IPS-NIHi7 (cell line): ENCODE measurements around the gene MEIKIN.

ENCODE experiments used
- DNase-seq: peaks from one replicate; pipeline ENCODE4 v3.0.0; 2012; ENCODE audit warnings: mixed read lengths; ENCODE audit errors: extremely low spot score

Gene MEIKIN, protein sequence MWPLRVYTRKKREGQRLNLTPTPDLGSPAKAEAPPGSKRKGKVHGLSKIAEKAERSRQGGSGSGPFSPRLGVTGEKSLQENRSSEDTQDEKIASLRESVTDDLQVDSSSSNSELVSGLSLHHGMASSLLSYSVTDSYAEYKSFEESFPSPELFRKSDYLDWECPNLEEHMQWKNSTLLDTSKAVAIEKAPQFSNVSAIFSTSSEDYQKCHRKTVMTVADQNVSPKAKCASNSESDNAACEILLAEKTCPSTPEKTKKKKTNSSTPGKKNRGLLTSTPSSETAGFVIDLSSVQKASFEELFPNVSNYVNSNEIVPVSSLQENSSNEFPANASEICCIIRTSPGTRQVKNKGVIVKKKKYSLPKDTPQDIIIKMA

DNA sequence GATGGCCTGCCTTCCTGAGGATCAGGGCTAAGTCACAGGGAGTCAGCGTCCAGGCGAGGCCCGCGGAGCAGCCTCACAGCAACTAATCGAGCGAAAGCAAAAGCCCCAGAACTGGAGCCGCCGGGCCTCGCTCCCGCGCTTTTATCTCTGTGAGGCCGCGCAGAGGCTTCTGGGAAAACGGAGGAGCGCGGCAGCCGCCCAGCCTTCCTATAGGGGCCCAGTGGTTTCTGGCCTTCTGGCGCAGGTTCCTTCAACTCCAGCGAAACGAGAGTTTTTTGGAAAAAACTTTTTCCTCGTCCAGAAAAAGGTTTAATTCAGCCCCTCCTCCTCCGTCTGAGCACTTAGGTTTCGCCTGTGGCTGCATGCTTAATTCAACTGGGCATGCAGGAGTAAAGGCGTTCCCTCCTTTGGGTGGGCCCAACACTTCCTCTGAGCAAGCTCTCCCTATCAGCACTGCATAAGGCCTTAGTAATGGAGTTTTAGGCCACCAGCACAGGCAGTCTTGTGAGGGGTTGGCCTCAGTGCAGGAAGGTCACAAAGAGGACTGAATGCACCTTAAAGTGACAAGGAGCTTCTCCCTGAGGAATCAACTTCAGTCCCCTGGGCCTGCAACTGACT is at the start of gene MEIKIN:
MEIKIN (minus strand) TSS at position 113 of the 618 bp plus-strand sequence. CDS start 158 bp downstream, outside the sequence.
- DNase-seq, result no peak

DNA sequence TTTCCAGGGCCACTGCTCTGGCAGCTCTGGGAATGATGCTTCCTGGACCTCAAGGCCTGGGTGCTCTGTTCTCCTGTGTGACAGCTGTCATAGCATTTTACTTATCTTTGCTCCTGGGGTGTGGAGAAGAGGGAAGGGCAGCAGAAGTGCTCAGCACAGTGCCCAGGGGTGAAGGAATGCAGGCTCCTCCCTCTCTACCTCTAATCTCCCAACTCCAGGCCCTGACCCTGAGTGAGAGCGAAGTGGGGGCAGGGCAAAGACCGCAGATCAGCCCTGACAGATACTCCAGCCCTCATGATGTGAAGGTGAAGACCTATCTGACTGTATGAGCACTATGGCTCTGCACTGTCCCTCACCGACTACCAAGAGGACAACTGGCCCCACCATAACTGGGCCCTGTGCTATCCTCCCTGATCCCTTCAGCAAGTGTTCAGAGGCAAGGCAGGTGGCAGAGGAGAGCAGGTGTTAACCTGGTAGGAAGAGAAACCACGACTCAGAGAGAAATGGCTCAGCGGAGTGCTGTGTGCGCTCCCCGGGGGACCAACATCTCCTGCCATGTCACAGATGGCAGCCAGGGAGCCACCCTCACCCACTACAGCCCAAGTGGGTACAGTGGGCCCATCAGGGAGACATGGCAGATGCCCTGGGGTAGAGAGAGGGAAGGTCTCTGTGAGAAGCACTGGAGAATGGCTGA is 49.2 kb upstream of the MEIKIN start:
- peak; percentile 44 for DNase-seq

DNA sequence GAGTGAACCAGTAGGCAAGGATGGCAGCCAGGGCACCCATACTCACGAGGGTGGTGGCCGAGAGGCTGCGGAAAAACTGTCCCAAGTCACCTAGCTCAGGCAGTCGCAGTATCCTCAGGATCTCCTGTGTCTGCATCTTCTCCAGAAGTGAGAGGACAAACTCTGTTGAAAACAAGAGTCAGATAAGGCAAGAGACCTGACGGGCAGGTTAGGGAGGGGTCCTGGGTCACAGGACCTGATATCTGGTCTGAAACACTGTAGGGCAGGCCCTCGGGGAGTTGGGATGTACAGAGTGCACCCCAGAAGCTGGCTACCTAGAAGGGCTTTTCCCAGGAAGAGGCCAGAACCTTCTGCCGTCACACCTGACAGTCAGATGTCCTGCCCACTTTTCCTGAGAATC is 48.6 kb upstream of the MEIKIN start:
- DNase-seq, result no peak

DNA sequence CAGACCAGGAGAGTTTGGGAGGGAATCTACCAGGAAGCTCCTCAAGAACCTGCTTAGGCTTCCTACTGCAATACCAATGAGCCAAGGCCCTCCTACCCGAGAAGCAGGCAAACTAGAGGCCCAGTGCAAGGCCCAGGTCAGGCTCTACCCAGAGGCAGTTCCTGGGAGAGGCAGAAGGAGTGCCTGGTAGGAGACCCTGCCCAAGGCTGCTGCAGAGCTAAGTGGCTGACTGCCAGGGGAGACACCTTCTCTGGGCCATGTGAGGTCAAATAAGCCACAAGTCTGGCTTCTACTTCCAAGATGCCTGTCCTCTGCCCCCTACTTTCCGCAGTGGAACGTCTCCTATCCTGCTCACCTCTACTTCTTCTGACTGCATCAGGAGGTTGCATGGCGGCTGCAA is 48.2 kb upstream of the MEIKIN start:
- DNase-seq, result no peak

DNA sequence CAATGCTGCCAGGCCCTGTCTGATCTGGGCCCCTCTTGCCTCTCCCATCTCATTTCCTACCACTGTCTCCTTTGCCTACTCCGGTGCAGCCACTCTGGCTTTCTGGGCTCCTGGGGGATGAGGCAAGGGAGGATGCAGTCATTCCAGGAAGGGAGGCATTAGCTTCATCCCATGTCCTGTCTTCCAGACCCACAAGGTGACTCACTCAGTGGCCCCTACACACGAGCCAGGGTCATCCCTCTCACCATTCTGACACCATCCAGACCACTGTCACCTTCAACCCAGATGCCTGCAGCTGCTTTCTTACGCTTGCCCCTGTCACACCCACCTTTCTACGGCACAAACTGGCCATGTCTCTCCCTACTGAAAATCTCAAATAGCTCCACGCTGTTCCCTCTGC is 46.9 kb upstream of the MEIKIN start:
- no peak for DNase-seq

DNA sequence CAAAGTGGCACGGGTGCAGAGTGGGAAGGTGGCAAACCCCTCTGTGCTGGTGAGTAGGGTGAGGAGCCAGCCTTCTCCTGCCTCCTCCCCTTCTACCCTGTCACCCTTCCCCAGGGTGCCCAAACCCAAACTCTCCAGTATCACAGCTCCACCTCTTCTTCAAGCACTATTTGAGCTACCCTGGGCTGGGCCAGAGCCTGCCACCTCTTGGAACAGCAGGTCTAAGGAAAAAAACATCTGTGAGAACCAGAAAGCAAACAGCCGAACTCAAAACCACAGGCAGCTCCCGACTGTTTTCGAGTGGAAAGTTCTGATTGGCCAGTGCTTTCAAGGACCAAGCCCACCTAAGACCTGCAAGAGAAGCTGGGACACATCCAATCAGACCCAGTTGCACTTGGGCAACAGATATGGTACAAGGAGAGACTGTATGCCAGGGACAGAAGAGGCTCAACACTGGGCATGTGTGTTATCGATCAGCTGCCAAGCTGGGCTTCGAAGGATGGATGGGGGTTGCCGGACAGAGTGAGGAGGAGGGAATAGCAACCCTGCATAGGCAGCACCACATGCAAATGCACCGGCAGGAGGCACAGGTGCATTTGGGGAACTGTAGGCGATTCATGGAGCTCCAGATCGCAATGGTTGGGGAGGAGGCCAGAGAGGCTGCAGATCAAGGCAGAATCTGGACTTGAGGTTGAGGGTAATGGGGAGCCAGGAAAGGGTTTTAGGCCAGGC is 46.3 kb upstream of the MEIKIN start:
- DNase-seq, result no peak

DNA sequence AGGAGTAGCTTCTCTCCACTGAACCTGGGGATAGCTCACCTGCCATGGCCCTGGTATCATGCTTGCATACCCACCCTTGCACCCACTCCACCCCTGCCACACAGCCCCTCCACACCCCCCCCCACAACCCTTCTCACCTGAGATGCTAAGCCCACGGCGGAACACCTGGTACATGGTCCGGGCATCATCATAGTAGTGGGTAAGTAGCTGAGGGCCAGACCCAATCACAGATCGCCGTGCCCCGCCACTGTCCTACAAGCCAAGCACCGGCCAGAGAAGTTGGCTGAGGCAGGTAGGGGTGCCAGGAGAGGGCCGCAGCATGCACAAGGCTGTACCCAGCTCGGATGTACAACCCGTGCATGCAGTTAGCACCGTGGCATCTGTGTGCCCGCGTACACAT is 45.3 kb upstream of the MEIKIN start:
- DNase-seq, result no peak

DNA sequence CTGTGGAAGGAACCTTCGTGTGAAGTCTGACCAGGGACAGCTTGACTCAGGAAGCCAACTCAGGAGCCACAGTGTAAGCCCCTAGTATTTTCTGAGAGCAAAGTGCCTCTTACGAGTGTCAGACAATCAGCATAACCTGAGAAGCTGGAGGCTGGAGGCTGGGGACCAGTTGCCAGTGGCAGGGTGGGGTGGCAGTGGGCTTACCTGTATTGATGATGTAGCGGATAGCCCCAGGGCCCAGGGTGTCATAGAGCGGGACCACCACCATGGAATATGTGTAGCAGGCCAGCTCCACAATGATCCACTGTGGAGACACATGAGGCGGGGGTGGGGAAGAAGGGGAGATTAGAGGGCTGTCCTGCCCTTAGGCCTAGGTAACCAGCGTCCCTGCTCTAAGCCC is 43.1 kb upstream of the MEIKIN start:
- no peak for DNase-seq

DNA sequence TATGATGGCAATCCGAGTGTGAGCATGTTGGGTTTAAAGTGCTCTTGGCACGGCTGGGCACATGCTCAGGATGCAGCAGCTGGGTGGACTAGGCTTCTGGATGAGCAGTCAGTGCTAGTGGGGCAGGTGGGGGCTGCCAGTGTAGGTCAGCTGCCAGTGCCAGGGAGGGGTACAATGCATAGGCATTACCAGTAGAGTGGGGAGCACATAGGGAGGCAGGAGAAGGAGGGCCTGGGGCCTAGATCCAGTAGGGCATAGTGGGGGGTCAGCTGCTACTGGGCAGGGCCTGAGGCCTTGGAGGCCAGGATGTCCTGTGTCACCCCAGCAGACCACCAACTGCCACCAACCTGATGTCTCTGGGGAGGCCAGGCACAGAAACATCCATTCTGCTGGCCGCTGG is 41.8 kb upstream of the MEIKIN start:
- DNase-seq, result no peak

DNA sequence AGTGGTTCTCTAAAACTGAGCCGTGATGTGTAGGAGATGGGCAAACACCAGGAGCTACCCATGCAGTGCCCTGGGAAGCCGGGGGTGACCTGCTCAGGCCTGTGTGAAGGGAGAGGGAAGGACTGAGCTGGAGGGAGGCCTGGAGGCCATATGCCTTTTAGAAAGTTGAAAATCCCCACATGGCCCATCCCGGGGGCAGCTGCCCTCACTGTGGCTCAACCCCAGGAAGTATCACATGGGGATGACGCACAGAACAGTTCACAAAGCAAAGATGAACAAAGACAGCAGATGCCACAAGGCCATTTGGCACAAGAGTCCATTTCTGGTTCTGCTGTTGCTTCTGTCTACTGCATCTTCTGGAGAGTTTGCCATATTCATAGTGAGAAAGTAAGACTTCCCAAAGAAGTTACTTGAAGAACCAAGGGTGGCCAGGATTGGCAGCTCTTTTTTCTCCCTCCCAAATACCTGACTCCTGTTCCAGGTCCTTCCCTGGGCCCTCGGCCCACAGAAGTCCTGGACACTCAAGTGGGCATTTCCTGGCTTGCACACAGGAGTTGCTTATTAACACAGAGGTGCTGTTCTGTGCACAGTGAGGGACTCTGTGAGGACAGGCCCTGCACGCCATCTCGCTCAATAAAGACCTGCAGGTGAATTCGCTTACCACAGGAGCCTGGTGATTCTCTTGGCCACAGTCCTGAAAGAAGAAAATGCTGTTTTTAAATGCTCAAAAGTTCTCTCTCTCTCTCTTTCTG is 40.9 kb upstream of the MEIKIN start:
- DNase-seq, result no peak

DNA sequence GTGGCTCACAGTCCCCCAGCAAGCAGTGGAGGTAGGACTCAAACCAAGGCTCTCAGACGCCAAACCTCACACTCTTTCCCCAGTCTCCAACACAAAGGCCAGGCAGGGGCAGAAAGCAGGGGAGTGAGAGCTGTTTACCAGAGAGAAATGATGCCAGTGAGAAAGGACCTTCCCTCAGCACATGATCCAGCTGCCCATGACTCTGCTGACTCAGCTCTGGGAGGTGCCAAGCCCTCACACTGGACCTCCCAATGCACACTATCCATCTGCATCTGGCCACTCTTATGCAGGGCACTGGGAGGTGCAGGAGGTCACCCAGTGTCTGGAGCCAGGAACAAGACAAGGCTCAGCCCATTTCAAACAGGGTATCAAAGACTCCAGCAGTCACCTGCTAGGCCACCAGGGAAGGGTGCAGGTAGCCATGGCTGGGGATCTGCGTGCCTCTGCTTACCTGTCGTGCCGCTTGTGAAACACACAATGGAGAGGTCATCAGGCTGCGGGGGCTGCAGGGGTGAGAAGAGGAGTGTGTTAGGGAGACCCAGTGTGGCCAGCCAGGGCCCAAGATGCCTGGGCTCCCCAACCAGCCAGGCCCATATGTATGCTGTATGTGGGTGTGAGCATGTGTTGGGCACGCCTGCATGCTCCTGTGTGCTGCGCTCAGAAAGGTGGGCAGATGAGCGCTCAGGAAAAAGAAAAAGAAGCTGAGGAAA is 39.6 kb upstream of the MEIKIN start:
- no peak for DNase-seq

DNA sequence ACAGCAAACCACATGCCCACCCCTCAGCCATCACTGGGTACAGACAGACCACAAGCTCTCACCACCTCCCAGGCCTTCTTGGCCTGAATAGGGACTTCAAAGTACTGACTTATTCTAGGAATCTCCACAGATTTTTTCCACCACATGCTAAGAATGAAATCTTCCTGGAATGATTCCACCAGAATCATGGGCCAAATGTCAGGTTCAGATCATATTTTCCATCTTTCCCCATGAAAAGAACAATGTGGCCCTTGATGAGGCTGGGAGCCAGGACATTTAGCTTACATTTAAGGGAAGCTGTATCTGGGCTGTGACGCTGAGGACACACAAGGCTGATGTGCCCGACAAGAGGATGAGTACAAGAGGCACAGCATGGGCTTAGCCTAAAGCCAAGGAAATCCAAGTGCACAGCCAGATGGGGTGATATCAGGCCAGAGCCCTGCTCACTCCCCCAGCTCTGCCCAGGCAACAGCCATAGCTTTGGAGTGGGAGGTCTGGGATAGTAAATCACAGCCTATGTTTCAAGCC is 37.8 kb upstream of the MEIKIN start:
- no peak for DNase-seq

DNA sequence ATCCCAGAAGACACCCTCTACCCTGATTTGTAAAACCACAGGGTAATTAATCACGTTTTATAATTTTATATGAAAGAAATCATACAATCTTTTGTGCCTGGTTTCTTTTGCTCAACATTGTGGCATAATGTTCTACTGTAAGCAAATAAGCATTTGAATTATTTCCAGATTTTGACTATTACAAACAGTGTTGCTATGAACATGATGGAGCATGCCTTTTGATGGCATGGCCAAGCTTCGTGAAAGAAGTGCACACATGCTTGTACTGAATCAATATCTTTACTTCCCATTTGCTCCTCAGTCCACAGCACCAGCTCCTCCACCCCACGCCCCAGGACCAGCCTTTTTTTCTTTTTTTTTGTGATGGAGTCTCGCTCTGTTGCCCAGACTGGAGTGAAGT is 36.1 kb upstream of the MEIKIN start:
- no peak for DNase-seq

DNA sequence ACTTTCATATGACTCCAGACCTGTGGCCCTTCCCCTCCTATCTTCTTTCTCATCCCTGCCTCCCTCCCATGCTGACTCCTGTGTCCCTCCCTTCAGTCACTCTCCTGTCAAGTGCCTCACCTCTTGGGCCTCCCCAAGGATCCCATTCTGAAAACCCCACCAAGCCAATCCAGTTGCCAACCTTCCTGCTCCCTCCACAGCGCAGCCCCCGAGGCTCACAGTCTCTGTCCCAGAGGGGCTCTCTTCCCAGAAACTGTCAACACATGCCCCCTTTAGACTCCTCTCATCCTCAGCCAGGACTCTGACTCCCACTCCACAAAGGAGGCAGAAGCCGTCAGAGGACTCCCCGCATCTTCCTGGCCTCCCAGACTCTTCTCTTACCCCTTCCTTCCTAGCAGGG is 35.2 kb upstream of the MEIKIN start:
- no peak for DNase-seq

DNA sequence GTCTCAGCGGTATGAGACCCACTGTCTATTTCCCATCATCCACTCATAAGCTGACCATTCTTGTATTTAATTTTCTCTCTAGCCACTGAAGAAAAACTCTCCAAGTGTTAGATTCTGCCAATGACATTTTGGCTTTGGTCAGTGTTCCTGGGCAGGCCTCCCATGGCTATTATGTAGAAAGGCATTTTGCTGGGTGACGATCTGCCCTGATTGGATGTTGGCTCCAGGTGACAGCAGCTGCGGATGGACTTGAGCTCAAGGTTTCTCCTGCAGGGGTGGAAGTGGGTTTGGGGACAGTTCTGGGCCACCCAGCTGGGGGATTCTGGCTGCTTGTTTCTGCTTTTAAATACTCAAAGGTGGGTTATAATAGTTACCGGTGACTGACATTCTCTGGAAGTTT is 34.4 kb upstream of the MEIKIN start:
- no peak for DNase-seq

DNA sequence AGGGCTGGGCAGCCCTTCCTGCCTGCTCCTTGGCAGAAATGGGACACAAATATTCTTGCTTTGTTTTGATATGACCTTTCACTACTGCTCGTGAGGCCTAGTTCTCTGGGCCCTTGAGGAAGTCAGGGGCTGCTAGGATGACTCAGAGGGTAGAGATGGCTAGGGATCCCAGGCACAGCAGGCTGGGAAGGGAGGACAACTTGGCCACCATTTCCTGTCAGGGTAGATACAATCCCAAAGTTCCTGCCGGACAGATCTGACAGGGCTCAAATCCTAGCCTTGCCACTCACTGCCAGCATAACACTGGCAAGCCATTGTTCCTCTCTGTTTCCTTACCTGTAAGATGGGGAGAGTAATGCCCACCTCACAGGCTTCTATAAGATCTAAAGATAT is 31.7 kb upstream of the MEIKIN start:
- no peak for DNase-seq

DNA sequence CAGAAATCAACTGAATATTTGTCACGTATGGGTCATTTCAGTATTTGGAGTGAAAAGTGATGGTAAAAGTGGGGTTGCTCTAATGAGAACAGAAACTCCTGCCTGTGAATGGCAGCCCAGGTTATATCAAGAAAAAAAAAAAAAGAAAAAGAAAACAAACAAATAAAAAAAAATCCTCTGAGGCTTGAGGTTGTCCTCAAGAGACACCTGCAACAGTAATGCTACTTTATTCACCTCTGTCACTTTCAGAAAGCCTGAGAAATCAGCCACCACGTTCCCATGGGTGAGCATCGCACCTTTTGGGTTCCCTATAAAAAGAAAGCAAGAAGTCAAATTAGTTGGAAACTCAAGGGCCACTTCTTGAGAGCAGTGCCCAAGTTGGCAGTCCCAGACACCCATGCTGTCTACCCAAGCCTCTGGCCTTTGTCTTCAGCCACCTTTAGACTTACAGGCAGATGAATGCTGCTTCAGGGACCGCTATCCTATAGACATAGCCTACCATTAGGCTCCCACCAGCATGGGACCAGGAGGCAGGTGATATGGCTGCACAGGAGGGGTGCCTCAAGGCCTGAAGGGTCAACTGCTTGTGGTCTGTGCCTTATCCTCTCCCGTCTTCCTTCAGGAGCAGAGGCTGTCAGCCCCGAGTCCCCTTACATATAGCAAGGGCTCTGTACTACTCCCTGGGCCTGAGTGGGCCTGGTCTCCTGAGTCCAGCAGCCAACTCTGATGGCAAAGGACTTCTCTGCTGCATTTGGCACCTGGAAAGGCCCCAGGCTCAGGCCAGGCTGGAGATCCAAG is 31.1 kb upstream of the MEIKIN start:
- DNase-seq, result no peak

DNA sequence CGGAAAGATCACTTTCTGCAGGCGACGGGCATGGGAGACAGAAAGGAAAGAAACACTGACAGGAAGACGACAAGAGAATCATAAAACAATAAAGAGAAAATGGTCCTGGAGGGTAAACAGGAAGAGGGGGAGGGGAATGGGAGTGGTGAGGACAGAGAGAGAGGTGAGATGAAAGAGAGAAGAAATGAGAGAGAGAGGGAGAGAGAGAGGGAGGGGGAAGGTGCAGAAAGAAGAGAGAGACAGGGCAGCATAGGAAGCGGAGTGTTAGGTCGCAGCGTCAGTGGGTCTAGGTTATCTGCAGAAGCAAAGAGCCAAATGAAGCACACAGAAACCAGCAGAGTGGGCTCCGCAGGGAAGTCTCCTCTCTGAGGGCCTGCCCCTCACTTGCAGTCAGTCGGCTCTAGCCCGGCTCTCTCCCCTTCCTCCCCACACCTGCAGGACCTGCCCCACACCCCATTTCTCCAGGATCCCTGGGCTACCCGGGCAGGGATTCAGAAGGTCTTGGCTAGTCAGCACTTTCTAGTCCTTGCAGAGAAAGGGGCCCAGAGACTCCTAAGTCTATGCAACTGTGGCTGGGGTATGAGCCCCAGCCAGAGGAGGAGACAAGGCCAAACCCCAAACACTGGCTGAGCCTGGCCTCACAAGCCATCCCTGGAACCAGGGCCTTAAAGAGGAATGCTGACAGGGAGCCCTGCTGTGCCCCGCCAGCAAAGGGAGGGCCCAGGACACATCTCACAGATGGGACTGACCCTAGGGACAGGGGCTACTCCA is 29.7 kb upstream of the MEIKIN start:
- peak; percentile 52 for DNase-seq

DNA sequence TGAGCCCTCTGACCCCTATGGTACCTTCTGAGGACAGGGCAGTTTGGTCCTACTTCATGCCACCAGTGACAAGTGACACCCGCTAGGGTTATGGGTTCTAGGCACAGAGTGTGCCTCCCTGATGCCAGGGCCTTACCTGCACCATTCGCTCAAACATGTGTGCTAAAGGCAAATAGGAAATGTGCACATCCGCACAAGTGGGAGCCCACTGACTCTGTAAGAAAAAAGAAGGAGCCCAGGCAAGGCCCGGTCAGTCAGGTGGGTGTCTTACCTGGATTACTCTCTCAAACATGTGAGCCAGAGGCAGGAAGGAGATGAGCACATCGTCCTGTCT is 29.1 kb upstream of the MEIKIN start:
- no peak for DNase-seq
